HEK293 (cell line): ENCODE data around the gene CASD1.

Experiments used
- CTCF ChIA-PET: fragments of 350-600 bp; formaldehyde crosslinking; extraction: SDS; loops from one replicate; lab custom pipeline; 2021; ENCODE audit warnings: antibody characterized with exemption; lab: Yijun Ruan, JAX
- POLR2A ChIA-PET: fragments of 300-600 bp; formaldehyde crosslinking; extraction: SDS; loops from one replicate; lab custom pipeline; 2020; ENCODE audit warnings: antibody characterized with exemption, inconsistent platforms; lab: Yijun Ruan, JAX
- H3K27ac ChIP-seq: fragments of 200-500 bp; sonication (Bioruptor generic); 2 replicates; pipeline ENCODE4 v1.5.1; 2014; ENCODE audit warnings: low read depth, low read length, control low read depth, inconsistent platforms; ENCODE audit errors: extremely low read depth
- H3K36me3 ChIP-seq, 2 experiments: fragments of 200-500 bp in 1 of 2; sonication (Bioruptor generic) in 1 of 2; 1 replicate in 1 of 2; 2 replicates in 1 of 2; pipeline ENCODE4 v1.5.1; 2014 to 2017; ENCODE audit warnings: inconsistent platforms in 2 of 2, low read length in 2 of 2; ENCODE audit not compliant: control insufficient read depth in 2 of 2, insufficient read depth in 1 of 2
- H3K4me1 ChIP-seq: fragments of 200-500 bp; sonication (Bioruptor generic); 2 replicates; pipeline ENCODE4 v1.5.1; 2014; ENCODE audit warnings: mild to moderate bottlenecking, low read length, inconsistent platforms; ENCODE audit not compliant: control insufficient read depth, insufficient read depth
- H3K4me3 ChIP-seq: 2 replicates; pipeline ENCODE4 v1.5.1; 2011; ENCODE audit warnings: low read depth, mild to moderate bottlenecking, control low read depth, low read length, moderate library complexity
- H3K9me3 ChIP-seq: fragments of 200-500 bp; sonication (Bioruptor generic); 2 replicates; pipeline ENCODE4 v1.5.1; 2014; ENCODE audit warnings: low read depth, low read length, inconsistent platforms; ENCODE audit not compliant: control insufficient read depth, insufficient read depth
- BCL11A ChIP-seq: fragments of 450-650 bp; formaldehyde crosslinking; IDR thresholded peaks from 2 replicates; pipeline ENCODE4 v1.5.1; 2016; ENCODE audit warnings: low read depth, missing biosample characterization, missing genetic modification characterization
- IKZF3 ChIP-seq: fragments of 450-650 bp; IDR thresholded peaks from 2 replicates; pipeline ENCODE4 v1.5.0; 2018; ENCODE audit warnings: missing biosample characterization, mild to moderate bottlenecking, missing genetic modification characterization, moderate library complexity
- WT1 ChIP-seq: fragments of 450-650 bp; formaldehyde crosslinking; IDR thresholded peaks from 2 replicates; pipeline ENCODE4 v1.5.1; 2016; ENCODE audit warnings: missing biosample characterization, missing genetic modification characterization
- ZBTB1 ChIP-seq: fragments of 450-650 bp; formaldehyde crosslinking; IDR thresholded peaks from 2 replicates; pipeline ENCODE4 v1.5.1; 2016; ENCODE audit warnings: missing biosample characterization, missing genetic modification characterization
- ZBTB44 ChIP-seq: fragments of 450-650 bp; IDR thresholded peaks from 2 replicates; pipeline ENCODE4 v1.5.1; 2018; ENCODE audit warnings: missing biosample characterization, mild to moderate bottlenecking, missing genetic modification characterization
- ZFP37 ChIP-seq: fragments of 450-650 bp; formaldehyde crosslinking; IDR thresholded peaks from 2 replicates; pipeline ENCODE4 v1.5.1; 2016; ENCODE audit warnings: missing biosample characterization, missing genetic modification characterization
- ZNF112 ChIP-seq: fragments of 450-650 bp; formaldehyde crosslinking; IDR thresholded peaks from 2 replicates; pipeline ENCODE4 v1.5.0; 2017; ENCODE audit warnings: missing biosample characterization, missing genetic modification characterization
- ZNF16 ChIP-seq: fragments of 450-650 bp; formaldehyde crosslinking; IDR thresholded peaks from 2 replicates; pipeline ENCODE4 v1.5.1; 2016; ENCODE audit warnings: low read depth, missing biosample characterization, missing genetic modification characterization
- ZNF202 ChIP-seq: fragments of 450-650 bp; formaldehyde crosslinking; IDR thresholded peaks from 2 replicates; pipeline ENCODE4 v1.5.1; 2016; ENCODE audit warnings: missing biosample characterization, missing genetic modification characterization, borderline replicate concordance
- ZNF221 ChIP-seq: fragments of 450-650 bp; formaldehyde crosslinking; IDR thresholded peaks from 2 replicates; pipeline ENCODE4 v1.5.1; 2017; ENCODE audit warnings: missing biosample characterization, missing genetic modification characterization, borderline replicate concordance
- ZNF223 ChIP-seq: fragments of 450-650 bp; formaldehyde crosslinking; IDR thresholded peaks from 2 replicates; pipeline ENCODE4 v1.5.1; 2016; ENCODE audit warnings: missing biosample characterization, missing genetic modification characterization
- ZNF26 ChIP-seq: fragments of 450-650 bp; formaldehyde crosslinking; IDR thresholded peaks from 2 replicates; pipeline ENCODE4 v1.5.1; 2016; ENCODE audit warnings: missing biosample characterization, missing genetic modification characterization
- ZNF302 ChIP-seq: fragments of 450-650 bp; formaldehyde crosslinking; IDR thresholded peaks from 2 replicates; pipeline ENCODE4 v1.5.1; 2016; ENCODE audit warnings: missing biosample characterization, missing genetic modification characterization, low read depth
- ZNF335 ChIP-seq: fragments of 450-650 bp; formaldehyde crosslinking; conservative IDR thresholded peaks from 2 replicates; pipeline ENCODE4 v1.5.1; 2016; ENCODE audit warnings: missing biosample characterization, missing genetic modification characterization
- ZNF350 ChIP-seq: fragments of 450-650 bp; formaldehyde crosslinking; IDR thresholded peaks from 2 replicates; pipeline ENCODE4 v1.5.0; 2017; ENCODE audit warnings: missing biosample characterization, mild to moderate bottlenecking, missing genetic modification characterization
- ZNF391 ChIP-seq: fragments of 450-650 bp; formaldehyde crosslinking; IDR thresholded peaks from 2 replicates; pipeline ENCODE4 v1.5.1; 2016; ENCODE audit warnings: low read depth, missing biosample characterization, missing genetic modification characterization, borderline replicate concordance
- ZNF394 ChIP-seq: fragments of 450-650 bp; formaldehyde crosslinking; IDR thresholded peaks from 2 replicates; pipeline ENCODE4 v1.5.1; 2016; ENCODE audit warnings: missing biosample characterization, missing genetic modification characterization, mild to moderate bottlenecking, moderate library complexity, borderline replicate concordance
- ZNF514 ChIP-seq: fragments of 450-650 bp; formaldehyde crosslinking; IDR thresholded peaks from 2 replicates; pipeline ENCODE4 v1.5.1; 2016; ENCODE audit warnings: missing biosample characterization, missing genetic modification characterization
- ZNF521 ChIP-seq: fragments of 450-650 bp; formaldehyde crosslinking; IDR thresholded peaks from 2 replicates; pipeline ENCODE4 v1.5.1; 2017; ENCODE audit warnings: missing biosample characterization, mild to moderate bottlenecking, missing genetic modification characterization
- ZNF530 ChIP-seq: fragments of 450-650 bp; formaldehyde crosslinking; IDR thresholded peaks from 2 replicates; pipeline ENCODE4 v1.5.1; 2016; ENCODE audit warnings: low read depth, missing biosample characterization, missing genetic modification characterization
- ZNF560 ChIP-seq: fragments of 450-650 bp; formaldehyde crosslinking; IDR thresholded peaks from 2 replicates; pipeline ENCODE4 v1.5.1; 2017; ENCODE audit warnings: missing biosample characterization, missing genetic modification characterization, borderline replicate concordance
- ZNF610 ChIP-seq: fragments of 450-650 bp; formaldehyde crosslinking; IDR thresholded peaks from 2 replicates; pipeline ENCODE4 v1.5.1; 2016; ENCODE audit warnings: missing biosample characterization, missing genetic modification characterization, borderline replicate concordance
- ZNF623 ChIP-seq: fragments of 450-650 bp; formaldehyde crosslinking; IDR thresholded peaks from 2 replicates; pipeline ENCODE4 v1.5.1; 2016; ENCODE audit warnings: missing biosample characterization, missing genetic modification characterization
- ZNF785 ChIP-seq: fragments of 450-650 bp; formaldehyde crosslinking; IDR thresholded peaks from 2 replicates; pipeline ENCODE4 v1.5.1; 2016; ENCODE audit warnings: missing biosample characterization, missing genetic modification characterization
- ZNF791 ChIP-seq: fragments of 450-650 bp; formaldehyde crosslinking; IDR thresholded peaks from 2 replicates; pipeline ENCODE4 v1.5.1; 2016; ENCODE audit warnings: missing biosample characterization, missing genetic modification characterization
- TF ChIP-seq, protein P1 (sequence below): fragments of 450-650 bp; formaldehyde crosslinking; IDR thresholded peaks from 2 replicates; pipeline ENCODE4 v1.5.1; 2016; ENCODE audit warnings: missing biosample characterization, missing genetic modification characterization
- TF ChIP-seq, protein P2 (sequence below): fragments of 450-650 bp; formaldehyde crosslinking; IDR thresholded peaks from 2 replicates; pipeline ENCODE4 v1.5.1; 2017; ENCODE audit warnings: missing biosample characterization, missing genetic modification characterization

The CASD1 gene

DNA sequence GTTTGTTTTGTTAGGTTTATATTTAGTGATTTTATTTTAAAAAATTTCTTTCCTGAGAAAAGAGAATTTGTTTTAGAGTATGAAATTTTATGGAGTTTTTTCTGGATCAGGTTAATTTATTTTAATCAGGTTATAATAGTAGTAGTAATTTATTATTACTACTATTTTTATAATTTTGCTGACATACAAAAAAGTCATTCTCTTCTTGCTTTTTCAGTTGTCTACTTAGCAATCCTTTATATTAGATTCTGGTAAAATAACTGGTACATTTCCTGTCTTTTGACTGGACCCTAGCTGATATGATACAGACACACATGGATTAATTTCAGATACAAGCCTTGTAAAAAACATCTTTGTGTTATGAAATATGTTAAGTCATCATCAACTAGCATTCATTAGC, 5.3 kb downstream of the CASD1 start:
- Histone ChIP-seq H3K4me3 (no peak overlapping the region), H3K36me3 (peaks cover 0 to 7% of the 10 kb centered on the region in 2 experiments; a peak in 1 of 3 replicates), H3K9me3 (no peaks in the 10 kb centered on the region), H3K4me1 (peaks cover 28% of the 10 kb centered on the region), H3K27ac (no peak overlapping the region; the same call in 1 of the 2 replicates)
- TF ChIP-seq ZNF521 (tag by site-specific recombination): no peak
- no peak for TF ChIP-seq ZNF26
- TF ChIP-seq ZNF394 (tag by site-specific recombination): no peak
- 0 out of 2 replicates have a peak, but pooled peaks have one; percentile 14 for TF ChIP-seq ZNF335
- CTCF ChIA-PET: no interaction called here
- POLR2A ChIA-PET: no interaction called here

- Histone ChIP-seq H3K27ac (no peak overlapping the region), H3K4me1 (no peaks in the 10 kb centered on the region)
- POLR2A ChIA-PET: no interaction called here
- TF ChIP-seq ZNF112 (tag by site-specific recombination): no peak
- TF ChIP-seq ZNF530 (tag by site-specific recombination): no peak
- TF ChIP-seq ZNF610 (tag by site-specific recombination): no peak
- no peak for TF ChIP-seq ZNF223 (tag by site-specific recombination)
- no peak for TF ChIP-seq WT1
- TF ChIP-seq ZNF350 (tag by site-specific recombination): no peak
- TF ChIP-seq ZNF623 (tag by site-specific recombination): no peak
- TF ChIP-seq ZNF560 (tag by site-specific recombination): no peak
- TF ChIP-seq ZNF221 (tag by site-specific recombination): no peak
- no peak for TF ChIP-seq ZNF16 (tag by site-specific recombination)
- no peak for TF ChIP-seq ZNF202 (tag by site-specific recombination)
- no peak for TF ChIP-seq ZNF391 (tag by site-specific recombination)
- TF ChIP-seq, all 188 proteins: peak for 0
- H3K4me3 ChIP-seq: no peak overlapping the region
- H3K9me3 ChIP-seq: no peaks in the 10 kb centered on the region
- CTCF ChIA-PET: no interaction called here
- peaks cover 4 to 12% of the 10 kb centered on the region in 2 experiments for H3K36me3 ChIP-seq
Measured at GRCh38 chr7:94525923-94526322, 16.3 kb downstream of the CASD1 start.

- no peaks in the 10 kb centered on the region for H3K4me1 ChIP-seq
- ChIA-PET CTCF (no interaction called here), POLR2A (no interaction called here)
- H3K4me3 ChIP-seq: no peak overlapping the region
- no peak overlapping the region for H3K27ac ChIP-seq
- H3K9me3 ChIP-seq: no peaks in the 10 kb centered on the region
- H3K36me3 ChIP-seq: peaks cover 9 to 12% of the 10 kb centered on the region in 2 experiments
- TF ChIP-seq ZNF791 (tag by site-specific recombination) (no peak), ZNF785 (no peak), IKZF3 (tag by site-specific recombination) (no peak), ZFP37 (tag by site-specific recombination) (no peak), ZNF302 (tag by site-specific recombination) (no peak), ZBTB1 (tag by site-specific recombination) (no peak), ZNF521 (tag by site-specific recombination) (no peak), ZBTB44 (no peak), ZNF514 (tag by site-specific recombination) (no peak), BCL11A (tag by site-specific recombination) (no peak)
- TF ChIP-seq, protein P1, sequence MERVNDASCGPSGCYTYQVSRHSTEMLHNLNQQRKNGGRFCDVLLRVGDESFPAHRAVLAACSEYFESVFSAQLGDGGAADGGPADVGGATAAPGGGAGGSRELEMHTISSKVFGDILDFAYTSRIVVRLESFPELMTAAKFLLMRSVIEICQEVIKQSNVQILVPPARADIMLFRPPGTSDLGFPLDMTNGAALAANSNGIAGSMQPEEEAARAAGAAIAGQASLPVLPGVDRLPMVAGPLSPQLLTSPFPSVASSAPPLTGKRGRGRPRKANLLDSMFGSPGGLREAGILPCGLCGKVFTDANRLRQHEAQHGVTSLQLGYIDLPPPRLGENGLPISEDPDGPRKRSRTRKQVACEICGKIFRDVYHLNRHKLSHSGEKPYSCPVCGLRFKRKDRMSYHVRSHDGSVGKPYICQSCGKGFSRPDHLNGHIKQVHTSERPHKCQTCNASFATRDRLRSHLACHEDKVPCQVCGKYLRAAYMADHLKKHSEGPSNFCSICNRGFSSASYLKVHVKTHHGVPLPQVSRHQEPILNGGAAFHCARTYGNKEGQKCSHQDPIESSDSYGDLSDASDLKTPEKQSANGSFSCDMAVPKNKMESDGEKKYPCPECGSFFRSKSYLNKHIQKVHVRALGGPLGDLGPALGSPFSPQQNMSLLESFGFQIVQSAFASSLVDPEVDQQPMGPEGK (tag by site-specific recombination): no peak
- TF ChIP-seq, protein P2, sequence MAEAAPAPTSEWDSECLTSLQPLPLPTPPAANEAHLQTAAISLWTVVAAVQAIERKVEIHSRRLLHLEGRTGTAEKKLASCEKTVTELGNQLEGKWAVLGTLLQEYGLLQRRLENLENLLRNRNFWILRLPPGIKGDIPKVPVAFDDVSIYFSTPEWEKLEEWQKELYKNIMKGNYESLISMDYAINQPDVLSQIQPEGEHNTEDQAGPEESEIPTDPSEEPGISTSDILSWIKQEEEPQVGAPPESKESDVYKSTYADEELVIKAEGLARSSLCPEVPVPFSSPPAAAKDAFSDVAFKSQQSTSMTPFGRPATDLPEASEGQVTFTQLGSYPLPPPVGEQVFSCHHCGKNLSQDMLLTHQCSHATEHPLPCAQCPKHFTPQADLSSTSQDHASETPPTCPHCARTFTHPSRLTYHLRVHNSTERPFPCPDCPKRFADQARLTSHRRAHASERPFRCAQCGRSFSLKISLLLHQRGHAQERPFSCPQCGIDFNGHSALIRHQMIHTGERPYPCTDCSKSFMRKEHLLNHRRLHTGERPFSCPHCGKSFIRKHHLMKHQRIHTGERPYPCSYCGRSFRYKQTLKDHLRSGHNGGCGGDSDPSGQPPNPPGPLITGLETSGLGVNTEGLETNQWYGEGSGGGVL (tag by site-specific recombination): no peak
Measured at GRCh38 chr7:94529516-94529915, 19.9 kb downstream of the CASD1 start.
